Calu3 (cell line): ENCODE measurements around the gene FGF1. TPM values are rescaled to one million over a fixed set of nuclear protein-coding genes. Genes with fewer than 3 reads are reported as not detected.
A peak's percentile ranks its signal among the peaks of the same experiment; 100 is the strongest.

Experiments
- BruUV-seq: library from RNA; stranded (reverse); fragments of 400-500 nt; replicated peaks from 2 replicates; lab custom pipeline; 2021; lab: Mats Ljungman, UMichigan
- CTCF ChIA-PET: fragments of 300-600 bp; sonication (Branson Sonifier 250); formaldehyde crosslinking; loops from one replicate; lab custom pipeline; 2022; ENCODE audit warnings: antibody characterized with exemption; lab: Charles Lee
- DNase-seq: peaks from one replicate; pipeline ENCODE4 v3.0.0; 2022
- H3K27ac Mint-ChIP-seq: one replicate; pipeline ENCODE4 v1.8.0; 2022; ENCODE audit warnings: mixed read lengths; ENCODE audit not compliant: unreplicated experiment
- H3K27me3 Mint-ChIP-seq: one replicate; pipeline ENCODE4 v1.8.0; 2022; ENCODE audit warnings: mixed read lengths; ENCODE audit not compliant: unreplicated experiment
- H3K36me3 Mint-ChIP-seq: one replicate; pipeline ENCODE4 v1.8.0; 2022; ENCODE audit warnings: mild to moderate bottlenecking, moderate library complexity, mixed read lengths; ENCODE audit not compliant: insufficient read depth, unreplicated experiment
- H3K4me1 Mint-ChIP-seq: one replicate; pipeline ENCODE4 v1.8.0; 2022; ENCODE audit warnings: mild to moderate bottlenecking, low read depth, mixed read lengths; ENCODE audit not compliant: unreplicated experiment
- H3K4me3 Mint-ChIP-seq: one replicate; pipeline ENCODE4 v1.8.0; 2022; ENCODE audit warnings: mild to moderate bottlenecking, low read depth, moderate library complexity, mixed read lengths; ENCODE audit not compliant: unreplicated experiment
- H3K9me3 Mint-ChIP-seq: one replicate; pipeline ENCODE4 v1.8.0; 2022; ENCODE audit warnings: low read depth, mixed read lengths; ENCODE audit not compliant: unreplicated experiment
- intact Hi-C: fragments of 100-400 bp; cut with micrococcal nuclease; formaldehyde crosslinking; loops from one replicate; pipeline ENCODE4 v1.10.0; 2022; ENCODE audit not compliant: unreplicated experiment
- total RNA-seq: library from RNA; stranded (reverse); gene quantifications from 2 replicates; pipeline ENCODE4 v1.2.3, GENCODE V29; 2022
- TF ChIP-seq, protein P1 (sequence below): fragments of 200-600 bp; IDR thresholded peaks from one replicate; pipeline ENCODE4 v1.8.0; 2022; ENCODE audit warnings: antibody characterized with exemption; ENCODE audit not compliant: unreplicated experiment

Gene FGF1
- total RNA-seq, 1 experiment from 2014 or later, result not detected

GRCh38 chr5:142694092-142694856, 8.4 kb upstream of the FGF1 start:
- BruUV-seq, result no TSS peak
- Mint-ChIP-seq H3K9me3 (no peaks in the 10 kb centered on the region), H3K36me3 (no peaks in the 10 kb centered on the region), H3K4me1 (peaks cover 30% of the 10 kb centered on the region), H3K27me3 (peaks cover 16% of the 10 kb centered on the region), H3K27ac (no peak overlapping the region), H3K4me3 (no peak overlapping the region)
- intact Hi-C loops, result no loop called here
- TF ChIP-seq, protein P1, sequence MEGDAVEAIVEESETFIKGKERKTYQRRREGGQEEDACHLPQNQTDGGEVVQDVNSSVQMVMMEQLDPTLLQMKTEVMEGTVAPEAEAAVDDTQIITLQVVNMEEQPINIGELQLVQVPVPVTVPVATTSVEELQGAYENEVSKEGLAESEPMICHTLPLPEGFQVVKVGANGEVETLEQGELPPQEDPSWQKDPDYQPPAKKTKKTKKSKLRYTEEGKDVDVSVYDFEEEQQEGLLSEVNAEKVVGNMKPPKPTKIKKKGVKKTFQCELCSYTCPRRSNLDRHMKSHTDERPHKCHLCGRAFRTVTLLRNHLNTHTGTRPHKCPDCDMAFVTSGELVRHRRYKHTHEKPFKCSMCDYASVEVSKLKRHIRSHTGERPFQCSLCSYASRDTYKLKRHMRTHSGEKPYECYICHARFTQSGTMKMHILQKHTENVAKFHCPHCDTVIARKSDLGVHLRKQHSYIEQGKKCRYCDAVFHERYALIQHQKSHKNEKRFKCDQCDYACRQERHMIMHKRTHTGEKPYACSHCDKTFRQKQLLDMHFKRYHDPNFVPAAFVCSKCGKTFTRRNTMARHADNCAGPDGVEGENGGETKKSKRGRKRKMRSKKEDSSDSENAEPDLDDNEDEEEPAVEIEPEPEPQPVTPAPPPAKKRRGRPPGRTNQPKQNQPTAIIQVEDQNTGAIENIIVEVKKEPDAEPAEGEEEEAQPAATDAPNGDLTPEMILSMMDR, result peak; percentile 25
- no peak for DNase-seq
- CTCF ChIA-PET, result interaction anchor here (0.6 kb wide), 1 partner anchor 20 kb away, joined by 5 read pairs; no protein-coding TSS in a partner anchor

DNA sequence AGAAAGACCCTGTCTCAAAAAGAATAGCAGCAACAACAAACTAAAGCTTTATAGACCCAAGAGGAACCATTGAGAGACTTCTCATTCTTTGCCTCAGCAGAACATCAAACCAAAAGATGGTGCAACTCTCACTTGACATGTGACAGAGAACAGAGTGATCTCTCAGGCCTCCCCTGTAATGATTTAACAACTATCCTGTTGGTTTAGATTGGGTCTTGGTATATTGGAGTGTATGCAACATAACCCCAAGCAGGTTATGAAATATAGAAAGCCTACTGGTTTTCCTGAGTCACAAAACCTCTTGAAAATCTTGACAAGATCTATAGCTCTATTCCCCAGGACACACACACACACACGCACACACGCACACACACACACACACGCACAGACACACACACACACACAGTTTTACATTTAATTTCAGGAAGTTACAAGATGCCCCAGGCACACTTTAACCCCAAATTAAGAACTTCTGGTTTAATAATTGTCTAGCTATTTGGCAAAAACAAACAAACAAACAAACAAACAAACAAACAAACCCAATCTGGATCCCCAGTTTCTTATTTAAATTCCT, 6.5 kb upstream of the FGF1 start:
- Mint-ChIP-seq H3K9me3 (no peaks in the 10 kb centered on the region), H3K36me3 (no peaks in the 10 kb centered on the region), H3K27me3 (peaks cover 8% of the 10 kb centered on the region), H3K4me3 (no peak overlapping the region), H3K27ac (no peak overlapping the region), H3K4me1 (peaks cover 14% of the 10 kb centered on the region)
- no TSS peak for BruUV-seq
- CTCF ChIA-PET, result interaction anchor here (1.2 to 1.4 kb wide), 2 partner anchors 21 to 37 kb away, joined by 3 to 4 read pairs; no protein-coding TSS in a partner anchor
- DNase-seq, result no peak
- intact Hi-C loops, result no loop called here
- TF ChIP-seq, protein P1, result no peak

DNA sequence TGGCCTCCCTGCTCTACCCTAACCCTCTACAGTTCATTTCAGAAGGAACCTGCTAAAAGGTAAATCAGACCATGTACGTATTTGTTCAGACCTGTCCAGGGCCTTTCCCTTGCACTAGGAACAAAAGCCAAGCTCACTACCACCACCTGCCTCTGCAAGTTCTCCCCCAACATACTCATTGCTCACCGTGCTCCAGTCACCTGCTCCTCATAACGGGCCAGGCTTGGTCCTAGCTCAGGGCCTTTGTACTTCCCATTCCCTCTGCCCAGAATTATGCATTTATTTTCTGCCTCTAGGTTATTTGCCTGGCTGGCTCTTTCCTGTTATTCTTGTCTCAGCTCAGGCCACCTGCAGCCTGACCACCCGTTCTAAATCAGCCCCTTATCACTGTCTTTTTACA, 4.8 kb upstream of the FGF1 start:
- no TSS peak for BruUV-seq
- no peak overlapping the region for H3K27ac Mint-ChIP-seq
- TF ChIP-seq, protein P1, result no peak
- no peak overlapping the region for H3K4me3 Mint-ChIP-seq
- H3K9me3 Mint-ChIP-seq, result no peaks in the 10 kb centered on the region
- no peaks in the 10 kb centered on the region for H3K27me3 Mint-ChIP-seq
- DNase-seq, result no peak
- H3K4me1 Mint-ChIP-seq, result peaks cover 17% of the 10 kb centered on the region
- CTCF ChIA-PET, result interaction anchor here (0.5 to 1.3 kb wide), 3 partner anchors 22 to 463 kb away, joined by 3 read pairs; no protein-coding TSS in a partner anchor
- no peaks in the 10 kb centered on the region for H3K36me3 Mint-ChIP-seq
- intact Hi-C loops, result no loop called here

DNA sequence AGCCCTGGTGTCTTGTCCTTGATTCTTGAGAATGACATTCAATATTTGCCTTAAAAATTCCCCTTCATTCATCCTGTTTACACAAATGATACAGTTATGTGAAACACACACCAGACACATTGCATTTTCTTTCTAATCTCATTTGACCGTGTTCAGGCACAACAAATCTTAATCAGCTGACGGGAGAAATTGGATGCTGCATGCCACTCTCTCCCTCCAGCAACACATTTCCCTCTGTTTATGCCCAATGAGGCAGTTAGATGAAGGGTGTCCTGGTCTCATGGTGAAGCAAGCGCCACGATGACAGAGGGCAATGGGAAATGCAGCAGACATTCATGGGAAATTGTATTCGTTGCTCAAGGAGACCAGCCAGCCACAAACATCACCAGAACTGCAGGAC, 3.2 kb upstream of the FGF1 start:
- Mint-ChIP-seq H3K4me1 (peaks cover 20% of the 10 kb centered on the region), H3K27ac (no peak overlapping the region), H3K9me3 (no peaks in the 10 kb centered on the region), H3K4me3 (no peak overlapping the region), H3K27me3 (no peaks in the 10 kb centered on the region), H3K36me3 (no peaks in the 10 kb centered on the region)
- intact Hi-C loops, result no loop called here
- BruUV-seq, result no TSS peak
- CTCF ChIA-PET, result interaction anchor here (0.7 kb wide), 1 partner anchor 10 kb away, joined by 3 read pairs; no protein-coding TSS in a partner anchor
- DNase-seq, result no peak
- TF ChIP-seq, protein P1, result no peak
